ENCODE data around the gene ACAN.

The ACAN gene

GRCh38 chr15:88803241-88803919, at the start of gene ACAN:
ACAN (plus strand) TSS chr15:88803436; CDS start chr15:88836207, 32,771 bp downstream.
- DNase-seq (ENCODE audit: low spot score) = no peak

GRCh38 chr15:88756521-88756920, 46.7 kb upstream of the ACAN start:
- DNase-seq (ENCODE audit: low spot score) = no peak

- DNase-seq (ENCODE audit: low spot score) = no peak
Observed at GRCh38 chr15:88756921-88757320, 46.3 kb upstream of the ACAN start.

DNA sequence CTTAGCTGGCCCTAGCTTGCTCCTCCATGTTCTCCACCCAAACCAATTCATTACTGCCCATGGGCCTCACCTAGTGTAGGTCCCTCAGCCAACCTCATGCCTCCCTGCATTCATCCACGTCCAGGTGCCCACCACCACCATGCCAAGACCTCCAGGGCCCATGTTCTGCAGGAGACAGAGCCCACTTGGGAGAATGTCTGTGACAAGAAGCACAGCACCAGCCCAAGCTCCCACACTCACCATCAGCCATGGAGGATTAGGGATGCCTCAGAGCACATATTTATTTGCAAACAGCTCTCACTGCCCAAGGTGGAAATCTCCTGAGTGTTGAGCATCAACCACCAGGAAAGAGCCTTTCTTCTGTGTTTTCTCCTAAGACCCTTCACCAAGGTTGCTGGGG, 43.4 kb upstream of the ACAN start:
- no peak for DNase-seq (ENCODE audit: low spot score)

DNA sequence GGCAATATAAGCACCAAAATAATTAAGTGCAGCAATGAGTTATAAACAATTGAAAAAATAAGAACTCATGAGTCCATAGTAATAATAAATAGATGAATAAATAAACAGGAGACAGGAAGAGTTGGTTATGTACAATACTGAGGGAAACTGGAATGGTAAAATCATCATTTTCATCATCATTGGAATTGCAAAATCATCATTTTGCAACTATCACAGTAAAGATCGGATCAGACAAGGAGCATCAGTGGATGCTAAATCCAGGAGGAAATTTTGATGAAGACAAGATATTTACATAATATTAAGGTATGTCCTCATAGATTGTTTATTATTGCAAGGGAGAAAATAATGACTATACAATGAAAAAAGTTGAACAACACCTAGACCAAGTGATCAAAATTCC, 38.8 kb upstream of the ACAN start:
- no peak for DNase-seq (ENCODE audit: low spot score)

GRCh38 chr15:88765212-88765611, 38.0 kb upstream of the ACAN start:
- DNase-seq (ENCODE audit: low spot score) = no peak

GRCh38 chr15:88769161-88769971, 33.9 kb upstream of the ACAN start:
- DNase-seq (ENCODE audit: low spot score) = peak; percentile 77

- DNase-seq (ENCODE audit: low spot score) = no peak
Observed at GRCh38 chr15:88775776-88776175, 27.5 kb upstream of the ACAN start.

DNA sequence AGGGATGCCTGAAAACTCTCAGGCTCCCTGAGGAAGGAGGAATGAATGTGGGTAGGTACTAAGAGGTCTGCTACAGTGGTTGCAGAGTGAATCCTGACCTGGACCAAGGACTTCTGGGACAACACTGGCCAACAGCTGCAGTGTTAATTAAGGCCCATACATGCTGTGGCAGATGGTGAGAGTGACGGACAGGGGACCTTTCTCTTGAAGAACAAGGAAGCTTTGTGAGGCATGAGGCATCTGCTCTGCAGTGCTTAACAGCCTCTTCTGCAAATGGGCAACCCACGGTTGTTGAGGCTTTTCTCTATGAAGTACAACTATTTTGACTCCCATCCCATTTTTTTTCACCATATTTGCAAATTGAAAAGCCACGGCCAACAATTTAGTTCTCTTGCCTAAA, 26.6 kb upstream of the ACAN start:
- DNase-seq (ENCODE audit: low spot score) = no peak

- DNase-seq (ENCODE audit: low spot score) = no peak
Observed at GRCh38 chr15:88779944-88780343, 23.3 kb upstream of the ACAN start.

DNA sequence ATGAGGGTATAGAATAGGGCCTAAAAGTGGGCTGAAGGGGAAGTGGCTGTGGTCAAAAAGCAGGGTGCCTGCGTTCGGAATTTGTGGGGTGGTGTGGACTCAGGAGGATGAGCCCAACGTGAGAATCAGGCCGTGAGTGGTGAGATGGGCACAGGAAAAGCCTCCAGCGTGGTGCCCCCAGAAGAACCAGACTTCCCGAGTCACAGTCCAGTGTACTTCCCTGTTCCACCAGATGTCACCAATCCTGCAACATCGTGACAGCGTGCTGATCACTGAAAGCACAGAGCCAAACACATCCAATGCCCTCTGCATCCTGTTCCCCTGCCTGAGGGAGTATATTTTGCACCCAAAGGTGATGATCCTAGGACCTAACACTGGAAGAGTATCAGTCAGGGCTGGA, 20.8 kb upstream of the ACAN start:
- no peak for DNase-seq (ENCODE audit: low spot score)

DNA sequence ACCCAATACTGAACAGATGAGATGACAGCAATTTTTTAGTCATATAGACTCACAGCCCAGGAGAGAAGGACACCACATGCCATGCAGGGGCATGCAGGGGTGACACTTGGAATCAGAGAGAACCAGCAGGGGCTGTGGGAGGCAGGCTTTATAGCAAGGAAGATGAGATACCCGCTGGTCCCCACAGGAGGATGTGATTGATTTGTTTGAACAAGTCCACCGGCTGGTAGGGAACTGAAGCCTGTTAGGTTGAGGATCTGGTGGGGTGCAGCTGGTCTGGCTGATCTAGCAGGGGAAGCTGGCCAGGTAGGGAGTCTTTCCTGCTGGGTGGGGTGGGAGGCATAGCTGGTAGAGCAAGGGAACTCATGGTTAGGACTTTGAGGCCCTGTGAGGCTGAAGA, 18.0 kb upstream of the ACAN start:
- DNase-seq (ENCODE audit: low spot score) = no peak

- no peak for DNase-seq (ENCODE audit: low spot score)
Observed at GRCh38 chr15:88788036-88788435, 15.2 kb upstream of the ACAN start.

GRCh38 chr15:88788816-88789215, 14.4 kb upstream of the ACAN start:
- no peak for DNase-seq (ENCODE audit: low spot score)

- DNase-seq (ENCODE audit: low spot score) = no peak
Observed at GRCh38 chr15:88790486-88790885, 12.8 kb upstream of the ACAN start.

- no peak for DNase-seq (ENCODE audit: low spot score)
Observed at GRCh38 chr15:88791637-88792036, 11.6 kb upstream of the ACAN start.

DNA sequence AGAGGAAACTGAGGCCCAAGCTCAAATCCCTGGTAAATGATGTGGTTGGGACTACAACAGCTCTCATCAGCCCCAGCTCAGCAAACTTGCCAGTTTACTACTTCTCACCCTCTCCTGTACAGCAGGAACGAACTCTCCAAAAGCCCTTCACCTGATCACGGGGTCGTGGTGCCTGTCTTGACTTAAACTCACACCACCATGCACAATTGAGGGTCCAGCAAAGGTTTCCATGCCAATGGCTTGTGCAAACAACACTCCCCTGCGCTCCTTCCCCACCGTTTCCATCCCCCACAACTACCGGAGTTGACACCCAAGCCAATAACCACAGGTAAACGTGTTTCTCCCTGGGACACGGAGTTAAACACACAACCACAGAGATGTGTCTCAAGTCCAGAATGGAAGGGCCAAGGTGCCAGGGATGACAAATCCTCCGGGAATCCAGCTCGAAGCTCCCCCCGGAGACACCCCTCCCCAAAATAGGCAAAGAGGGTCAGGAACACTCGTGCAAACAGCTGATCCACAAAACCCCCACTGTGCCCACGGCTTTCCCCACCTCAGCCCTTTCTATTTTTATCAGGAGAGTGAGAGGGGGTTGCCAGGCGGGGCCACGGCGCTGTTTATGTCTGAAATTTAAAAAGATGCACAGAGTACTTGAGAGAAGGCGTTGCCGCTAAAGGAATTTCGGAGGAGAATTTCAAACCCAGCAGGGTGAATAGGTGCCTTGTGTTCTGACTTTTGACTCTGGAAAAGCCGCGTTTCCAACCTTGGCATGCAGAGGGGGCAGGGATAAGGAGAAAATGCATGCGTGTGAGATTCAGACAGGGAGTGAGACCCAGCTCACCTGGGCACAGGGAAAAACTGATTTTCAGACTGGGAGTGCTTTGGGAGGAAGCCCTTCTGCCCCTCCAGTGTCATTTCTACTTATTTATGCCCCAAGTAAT, 10.6 kb upstream of the ACAN start:
- DNase-seq (ENCODE audit: low spot score) = no peak

DNA sequence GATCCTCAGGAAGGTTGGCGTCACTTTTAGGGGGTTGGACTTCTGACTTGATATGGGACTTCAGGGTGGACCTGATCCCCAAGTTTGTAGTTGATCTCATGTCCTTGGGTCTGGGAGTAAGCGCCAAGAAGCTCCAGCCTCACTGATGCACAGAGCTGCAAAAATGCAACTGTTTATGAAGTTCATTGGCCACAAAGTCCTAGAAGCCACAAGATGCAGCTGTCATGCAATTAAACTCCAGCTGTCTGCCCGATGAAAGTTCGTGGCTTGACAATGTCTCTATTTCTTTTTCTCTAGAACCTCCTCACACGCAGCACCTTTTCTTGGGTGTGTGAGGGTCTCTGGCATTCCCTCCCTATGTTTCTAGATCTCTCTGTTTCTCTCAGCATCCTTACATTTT, 9.2 kb upstream of the ACAN start:
- DNase-seq (ENCODE audit: low spot score) = no peak

DNA sequence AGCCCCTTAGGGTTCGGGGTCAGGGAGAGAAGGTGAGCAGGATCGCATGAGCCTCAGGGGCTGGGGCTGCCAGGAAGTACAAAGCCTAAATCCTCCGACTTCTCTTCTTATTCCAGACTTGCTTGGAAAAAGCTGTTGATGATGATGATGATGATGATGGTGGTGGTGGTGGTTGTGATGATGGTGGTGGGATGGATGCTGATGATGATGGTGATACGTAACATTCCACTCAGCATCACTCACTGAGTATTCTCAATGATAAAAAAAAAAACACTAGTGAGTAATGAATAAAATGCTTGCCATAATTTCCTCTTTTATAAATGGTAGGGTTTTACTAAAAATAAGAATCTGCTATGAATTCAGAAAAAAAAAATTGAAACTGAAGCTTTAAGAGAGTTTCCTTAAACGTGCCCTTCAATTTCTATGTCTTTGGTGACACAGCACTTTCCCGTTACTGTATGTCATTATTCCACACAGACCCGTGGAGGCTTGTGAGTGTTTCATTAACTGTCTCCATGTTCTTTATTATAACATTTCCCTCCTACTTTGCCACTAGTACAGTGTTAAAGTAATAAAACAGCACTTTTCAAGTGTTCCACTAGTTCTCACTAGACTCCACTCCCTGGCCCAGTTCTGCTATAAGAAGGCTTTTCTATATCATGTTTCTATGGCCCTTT, 5.4 kb upstream of the ACAN start:
- DNase-seq (ENCODE audit: low spot score) = no peak

- no peak for DNase-seq (ENCODE audit: low spot score)
Observed at GRCh38 chr15:88799341-88799740, 3.9 kb upstream of the ACAN start.

- no peak for DNase-seq (ENCODE audit: low spot score)
Observed at GRCh38 chr15:88800026-88800425, 3.2 kb upstream of the ACAN start.

GRCh38 chr15:88800738-88801137, 2.5 kb upstream of the ACAN start:
- DNase-seq (ENCODE audit: low spot score) = no peak
